Tibial nerve (tissue), 4 donors: ENCODE measurements around the gene ID2.

Source experiments
- EP300 ChIP-seq, 2 donors: sonication (generic); formaldehyde crosslinking; IDR thresholded peaks; one replicate each; pipeline ENCODE4 v1.6.1; 2017; ENCODE audit warnings: antibody characterized with exemption in 2 of 2, mild to moderate bottlenecking in 1 of 2
- TF ChIP-seq, protein P1 (sequence below), 5 experiments: fragments of 200-600 bp in 3 of 5; fragments of 450-650 bp in 2 of 5; sonication (generic) in 3 of 5; IDR thresholded peaks; one replicate each; pipeline ENCODE4 v1.5.1; 2016 to 2019; ENCODE audit warnings: antibody characterized with exemption in 5 of 5, mild to moderate bottlenecking in 3 of 5, moderate library complexity in 2 of 5

- TF ChIP-seq, protein P1, sequence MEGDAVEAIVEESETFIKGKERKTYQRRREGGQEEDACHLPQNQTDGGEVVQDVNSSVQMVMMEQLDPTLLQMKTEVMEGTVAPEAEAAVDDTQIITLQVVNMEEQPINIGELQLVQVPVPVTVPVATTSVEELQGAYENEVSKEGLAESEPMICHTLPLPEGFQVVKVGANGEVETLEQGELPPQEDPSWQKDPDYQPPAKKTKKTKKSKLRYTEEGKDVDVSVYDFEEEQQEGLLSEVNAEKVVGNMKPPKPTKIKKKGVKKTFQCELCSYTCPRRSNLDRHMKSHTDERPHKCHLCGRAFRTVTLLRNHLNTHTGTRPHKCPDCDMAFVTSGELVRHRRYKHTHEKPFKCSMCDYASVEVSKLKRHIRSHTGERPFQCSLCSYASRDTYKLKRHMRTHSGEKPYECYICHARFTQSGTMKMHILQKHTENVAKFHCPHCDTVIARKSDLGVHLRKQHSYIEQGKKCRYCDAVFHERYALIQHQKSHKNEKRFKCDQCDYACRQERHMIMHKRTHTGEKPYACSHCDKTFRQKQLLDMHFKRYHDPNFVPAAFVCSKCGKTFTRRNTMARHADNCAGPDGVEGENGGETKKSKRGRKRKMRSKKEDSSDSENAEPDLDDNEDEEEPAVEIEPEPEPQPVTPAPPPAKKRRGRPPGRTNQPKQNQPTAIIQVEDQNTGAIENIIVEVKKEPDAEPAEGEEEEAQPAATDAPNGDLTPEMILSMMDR (IDR thresholded peaks at IDR 0.05), result no peak
- TF ChIP-seq EP300 (IDR thresholded peaks at IDR 0.05), result peak in 1 of 2 donors; percentile 30
Observed at GRCh38 chr2:8684878-8685696, 3.2 kb downstream of the ID2 start.
